HEK293T (cell line): ENCODE data around the gene DUS1L.

ENCODE experiments used
- ARNT ChIP-seq: fragments of 450-650 bp; IDR thresholded peaks from 2 replicates; pipeline ENCODE4 v1.6.1; 2017; ENCODE audit warnings: mild to moderate bottlenecking
- BHLHE40 ChIP-seq: fragments of 450-650 bp; IDR thresholded peaks from 2 replicates; pipeline ENCODE4 v1.6.1; 2016; ENCODE audit warnings: mild to moderate bottlenecking, moderate library complexity, borderline replicate concordance
- ELF4 ChIP-seq: fragments of 450-650 bp; IDR thresholded peaks from 2 replicates; pipeline ENCODE4 v1.6.1; 2017; ENCODE audit warnings: antibody characterized with exemption
- FOXA1 ChIP-seq: fragments of 450-650 bp; IDR thresholded peaks from 2 replicates; pipeline ENCODE4 v1.6.1; 2016; ENCODE audit warnings: mild to moderate bottlenecking
- FOXK2 ChIP-seq: fragments of 450-650 bp; IDR thresholded peaks from 2 replicates; pipeline ENCODE4 v1.6.1; 2016; ENCODE audit warnings: mild to moderate bottlenecking
- L3MBTL2 ChIP-seq: fragments of 450-650 bp; conservative IDR thresholded peaks from 2 replicates; pipeline ENCODE4 v1.6.1; 2016; ENCODE audit warnings: mild to moderate bottlenecking
- PKNOX1 ChIP-seq: fragments of 450-650 bp; IDR thresholded peaks from 2 replicates; pipeline ENCODE4 v1.6.1; 2016
- SP1 ChIP-seq: fragments of 450-650 bp; IDR thresholded peaks from 2 replicates; pipeline ENCODE4 v1.6.1; 2017
- SUZ12 ChIP-seq: fragments of 450-650 bp; IDR thresholded peaks from 2 replicates; pipeline ENCODE4 v1.6.1; 2016; ENCODE audit warnings: mild to moderate bottlenecking
- ZNF384 ChIP-seq: fragments of 450-650 bp; IDR thresholded peaks from 2 replicates; pipeline ENCODE4 v1.6.1; 2016

GRCh38 chr17:82022310-82022980, 43.2 kb downstream of the DUS1L start, which contains the start of gene CENPX:
- TF ChIP-seq PKNOX1, result no peak
- no peak for TF ChIP-seq ELF4
- TF ChIP-seq BHLHE40, result no peak
- TF ChIP-seq SP1, result no peak
- TF ChIP-seq SUZ12, result no peak
- no peak for TF ChIP-seq ZNF384
- no peak for TF ChIP-seq L3MBTL2
- TF ChIP-seq ARNT, result no peak
- no peak for TF ChIP-seq FOXA1
- no peak for TF ChIP-seq FOXK2
